NOMO-1 (cell line): ENCODE measurements around the gene KCNQ1.

ENCODE experiments used
- DNase-seq, 2 experiments: peaks; one replicate each; lab custom pipeline; 2025; ENCODE audit not compliant: unreplicated experiment in 2 of 2; lab: John Stamatoyannopoulos, UW

The KCNQ1 gene

DNA sequence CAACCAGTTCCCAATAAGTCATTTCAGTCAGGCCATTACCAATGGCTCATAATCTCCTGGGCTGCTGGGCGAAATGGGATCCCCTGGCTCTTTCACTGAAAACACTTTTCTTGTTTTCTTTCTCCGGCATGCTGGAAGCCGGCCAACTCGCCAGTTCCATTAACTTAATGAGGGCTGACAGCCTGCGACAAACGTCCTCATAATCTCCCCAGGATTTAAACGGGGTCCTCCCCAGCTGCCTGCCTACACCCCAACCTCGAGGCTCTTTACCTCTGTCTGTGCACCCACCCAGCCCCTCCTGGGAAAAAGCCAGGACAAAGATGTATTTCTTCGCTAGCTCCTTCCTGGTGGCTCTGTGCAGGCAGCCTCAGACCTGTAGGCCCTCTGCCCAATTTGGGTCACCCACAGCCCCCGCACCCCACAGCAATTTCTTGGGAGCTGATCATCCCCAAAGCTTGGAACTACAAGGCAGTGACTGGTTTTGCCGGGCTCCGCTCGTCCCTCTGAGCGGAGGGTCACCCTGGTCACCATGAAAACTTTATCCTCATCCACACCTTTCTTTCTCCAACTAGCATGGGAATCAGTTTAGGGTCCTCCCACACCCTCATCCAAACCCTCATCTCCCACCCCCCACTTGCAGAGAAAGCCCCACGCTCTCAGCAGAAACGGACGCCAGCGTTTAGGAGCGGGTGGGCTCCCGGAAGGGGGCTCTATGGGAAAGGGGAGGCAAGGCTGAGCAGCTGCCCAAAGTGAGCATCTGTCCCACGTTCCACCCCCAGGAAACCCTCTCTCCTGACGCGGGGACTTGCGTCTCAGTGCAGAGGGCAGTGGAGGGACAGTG is 306.1 kb downstream of the KCNQ1 start:
- DNase-seq: no peak

DNA sequence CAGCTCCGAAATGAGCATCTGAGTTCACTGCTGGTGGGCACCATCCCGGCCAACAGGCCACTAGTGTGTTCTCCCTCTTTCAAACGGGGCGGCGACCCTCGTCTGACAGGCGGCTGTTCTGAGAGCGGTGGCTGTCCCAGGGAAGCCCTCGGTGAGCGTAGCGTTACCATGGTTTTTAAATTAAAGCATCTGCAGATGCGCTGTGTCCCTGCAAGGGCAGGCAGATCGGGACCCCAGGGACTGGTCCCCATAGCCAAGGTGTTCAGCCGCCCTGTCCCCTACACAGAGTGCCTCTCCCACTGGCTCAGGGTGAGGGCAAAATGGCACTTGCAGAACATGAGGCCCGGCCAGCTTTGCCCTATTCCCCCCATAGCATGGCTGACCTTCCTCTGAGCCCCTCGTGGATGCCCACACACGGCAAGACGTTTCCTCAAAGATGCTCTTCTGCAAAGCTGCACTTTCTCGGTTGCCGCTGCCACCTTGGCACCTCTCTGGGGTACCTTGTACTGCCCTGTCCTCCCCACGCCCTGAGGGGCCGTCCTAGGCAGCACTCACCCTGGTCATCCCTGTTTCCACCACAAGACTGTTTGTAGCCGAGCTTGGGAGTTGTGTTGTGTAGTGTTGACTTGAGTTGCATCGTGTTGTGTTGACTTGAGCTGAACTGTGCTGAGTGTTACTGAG is 306.9 kb downstream of the KCNQ1 start:
- DNase-seq: no peak

GRCh38 chr11:2752204-2752770 is 307.5 kb downstream of the KCNQ1 start:
- no peak for DNase-seq

DNA sequence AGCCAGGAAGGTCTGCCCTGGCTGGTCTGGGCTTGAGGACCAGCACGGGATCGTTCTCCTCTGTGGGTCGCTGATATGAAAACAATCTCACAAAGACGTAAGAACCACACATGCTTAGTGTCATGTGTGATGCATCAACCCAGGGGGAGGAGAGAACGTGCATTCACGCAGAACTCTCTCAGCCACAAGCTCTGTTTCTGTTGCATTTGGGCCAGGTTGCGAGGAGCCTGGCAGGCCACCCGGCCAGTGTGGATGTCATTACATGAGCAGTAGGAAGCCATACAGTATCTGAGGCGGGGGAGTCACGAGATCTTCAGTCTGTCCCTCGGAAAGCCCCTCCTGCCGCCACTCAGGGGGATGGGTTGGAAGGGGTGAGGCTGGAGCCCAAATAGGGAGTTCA is 308.1 kb downstream of the KCNQ1 start:
- DNase-seq: no peak

DNA sequence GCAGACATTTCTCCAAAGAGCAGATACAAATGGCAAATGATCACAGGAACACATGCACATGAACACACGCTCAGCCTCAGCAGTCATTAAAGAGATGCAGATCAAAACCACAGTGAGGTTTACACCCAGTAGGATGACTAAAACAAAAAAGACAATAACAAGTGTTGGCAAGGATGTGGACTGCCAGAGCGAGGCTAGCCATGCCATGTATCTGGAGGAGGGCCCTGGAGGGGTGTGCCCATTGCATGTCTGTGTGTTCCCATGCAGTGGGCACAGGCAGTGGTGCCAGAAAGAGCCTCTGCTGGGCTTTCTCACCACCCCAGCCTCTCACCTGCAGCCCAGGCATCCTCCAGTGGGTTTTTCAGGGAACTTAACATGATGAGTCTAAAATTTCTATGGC is 309.2 kb downstream of the KCNQ1 start:
- no peak for DNase-seq

DNA sequence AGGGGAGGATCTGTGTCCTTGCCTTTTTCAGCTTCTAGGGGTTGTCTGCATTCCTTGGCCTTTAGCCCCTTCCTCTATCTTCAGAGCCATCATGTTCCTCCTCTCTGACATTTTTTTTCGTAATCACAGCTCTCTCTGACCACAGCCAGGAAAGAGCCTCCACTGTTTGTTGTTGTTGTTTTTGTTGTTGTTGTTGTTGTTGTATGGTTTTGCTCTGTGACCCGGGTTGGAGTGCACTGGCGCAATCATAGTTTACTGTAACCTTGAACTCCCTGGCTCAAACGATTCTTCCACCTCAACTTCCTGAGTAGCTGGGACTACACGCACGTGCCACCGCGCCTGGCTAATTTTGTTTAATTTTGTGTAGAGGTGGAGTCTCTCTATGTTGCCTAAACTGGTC is 310.3 kb downstream of the KCNQ1 start:
- DNase-seq: no peak

DNA sequence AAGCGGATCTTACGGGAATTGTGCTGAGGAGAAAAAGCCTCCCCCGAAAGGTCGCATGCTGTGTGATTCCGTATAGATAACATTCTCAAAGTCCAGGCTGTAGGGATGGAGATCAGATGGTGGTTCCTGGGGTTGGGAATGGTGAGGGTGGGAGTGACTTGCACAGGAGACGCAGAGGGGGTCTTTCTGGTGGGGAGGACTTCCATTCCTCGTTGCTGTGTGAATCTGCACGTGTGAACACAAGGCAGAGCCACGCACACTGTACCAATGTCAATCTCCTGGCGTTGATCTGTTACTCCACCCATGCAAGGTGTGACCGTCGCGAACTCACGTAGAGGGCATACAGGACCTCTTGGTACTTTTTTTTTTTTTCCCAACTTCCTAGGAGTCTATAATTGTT is 313.9 kb downstream of the KCNQ1 start:
- DNase-seq: no peak

- no peak for DNase-seq
Measured at GRCh38 chr11:2759228-2760195, 314.7 kb downstream of the KCNQ1 start.

DNA sequence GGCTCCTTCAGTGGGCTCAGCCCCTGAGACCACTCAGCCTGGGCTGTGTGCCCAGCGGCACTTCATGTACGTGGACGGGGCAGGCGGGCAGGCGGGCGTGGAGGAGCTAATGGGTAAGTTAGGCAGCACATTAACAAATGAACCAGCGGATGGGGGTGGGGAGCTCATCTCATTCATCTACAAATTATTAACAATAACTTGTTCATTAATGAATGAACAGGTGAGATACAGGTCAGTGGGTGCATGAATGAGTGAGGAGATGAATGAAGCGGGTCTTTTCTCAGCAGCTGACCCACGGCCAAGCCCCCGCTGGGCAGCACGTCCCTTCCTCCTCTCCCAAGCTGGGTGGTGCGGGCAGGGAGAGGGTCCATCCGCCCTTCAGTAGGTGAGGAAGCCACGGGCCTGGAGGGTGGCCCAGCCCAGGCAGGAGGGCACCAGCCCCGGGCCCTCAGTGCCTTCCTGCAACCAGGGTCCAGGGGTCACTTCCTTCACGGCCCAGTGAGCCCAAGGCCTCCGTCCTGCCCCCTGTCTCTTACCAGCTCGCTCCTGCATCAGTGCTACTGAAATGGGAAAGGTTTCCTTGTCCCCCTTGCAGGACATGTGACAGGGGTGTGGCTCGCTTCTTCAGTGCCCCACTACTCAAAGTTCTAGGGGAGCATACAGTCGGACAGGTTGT is 315.5 kb downstream of the KCNQ1 start:
- DNase-seq: no peak

GRCh38 chr11:2761131-2762030 is 316.6 kb downstream of the KCNQ1 start:
- DNase-seq: no peak

- DNase-seq: no peak
Measured at GRCh38 chr11:2762031-2762380, 317.2 kb downstream of the KCNQ1 start.

- no peak for DNase-seq
Measured at GRCh38 chr11:2762451-2762850, 317.6 kb downstream of the KCNQ1 start.

DNA sequence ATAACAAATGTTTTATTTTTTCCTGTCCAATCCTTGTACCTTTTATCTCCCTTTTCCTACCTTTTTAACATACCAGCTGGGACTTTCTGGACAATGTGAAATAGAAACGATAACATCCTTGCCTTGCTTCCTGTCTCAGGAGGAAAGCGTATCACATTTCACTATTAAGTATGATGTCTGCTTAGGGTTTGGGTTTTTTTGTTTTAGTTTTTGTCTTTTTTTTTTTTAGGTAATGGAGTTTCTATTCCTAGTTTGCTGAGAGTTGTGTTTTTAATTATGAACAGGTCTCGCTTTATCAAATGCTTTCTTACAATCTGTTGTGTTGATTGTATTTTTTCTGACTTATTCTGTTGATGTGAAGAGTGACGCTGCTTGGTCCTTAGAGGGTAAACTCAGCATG is 319.2 kb downstream of the KCNQ1 start:
- DNase-seq: no peak

- no peak for DNase-seq
Measured at GRCh38 chr11:2765491-2765890, 320.7 kb downstream of the KCNQ1 start.

DNA sequence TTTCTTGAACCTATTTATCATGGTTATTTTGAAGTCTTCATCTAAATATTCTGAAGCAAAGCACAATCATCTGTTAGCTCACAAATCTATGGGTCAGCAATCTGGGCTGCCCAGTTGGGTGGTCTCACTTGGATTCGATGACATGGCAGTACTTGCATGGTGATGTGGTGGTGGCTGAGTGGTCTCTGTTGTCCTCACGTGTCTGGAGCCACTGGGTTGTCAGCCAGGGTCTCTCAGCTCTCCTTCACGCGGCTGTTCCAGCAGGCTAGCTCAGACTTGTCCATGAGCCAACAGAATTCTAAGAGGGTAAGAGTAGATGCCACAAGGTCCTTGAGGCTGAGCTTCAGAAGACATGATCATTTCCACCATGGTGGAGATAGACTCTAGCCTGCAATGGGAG is 321.4 kb downstream of the KCNQ1 start:
- no peak for DNase-seq

- DNase-seq: no peak
Measured at GRCh38 chr11:2767071-2767470, 322.3 kb downstream of the KCNQ1 start.

DNA sequence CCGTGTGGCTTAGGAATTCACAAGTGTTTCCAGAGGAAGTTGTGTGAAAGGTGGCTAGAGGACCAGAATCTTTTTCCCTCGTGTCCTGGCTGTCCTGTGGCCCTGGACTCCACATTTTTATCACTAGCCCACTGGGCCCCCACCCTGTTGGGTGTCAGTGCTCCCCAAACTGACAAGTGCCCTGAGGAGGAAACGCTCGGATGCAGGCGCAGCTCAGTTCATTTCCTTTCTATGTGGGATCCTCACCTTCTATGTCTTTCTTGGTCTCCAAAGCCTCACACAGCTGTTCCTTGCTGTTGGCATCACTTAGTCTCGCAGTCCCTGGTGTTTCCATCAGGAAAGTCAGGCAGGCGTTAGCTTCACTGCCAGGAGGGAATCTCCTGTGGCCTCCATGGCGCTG is 323.0 kb downstream of the KCNQ1 start:
- DNase-seq: no peak

DNA sequence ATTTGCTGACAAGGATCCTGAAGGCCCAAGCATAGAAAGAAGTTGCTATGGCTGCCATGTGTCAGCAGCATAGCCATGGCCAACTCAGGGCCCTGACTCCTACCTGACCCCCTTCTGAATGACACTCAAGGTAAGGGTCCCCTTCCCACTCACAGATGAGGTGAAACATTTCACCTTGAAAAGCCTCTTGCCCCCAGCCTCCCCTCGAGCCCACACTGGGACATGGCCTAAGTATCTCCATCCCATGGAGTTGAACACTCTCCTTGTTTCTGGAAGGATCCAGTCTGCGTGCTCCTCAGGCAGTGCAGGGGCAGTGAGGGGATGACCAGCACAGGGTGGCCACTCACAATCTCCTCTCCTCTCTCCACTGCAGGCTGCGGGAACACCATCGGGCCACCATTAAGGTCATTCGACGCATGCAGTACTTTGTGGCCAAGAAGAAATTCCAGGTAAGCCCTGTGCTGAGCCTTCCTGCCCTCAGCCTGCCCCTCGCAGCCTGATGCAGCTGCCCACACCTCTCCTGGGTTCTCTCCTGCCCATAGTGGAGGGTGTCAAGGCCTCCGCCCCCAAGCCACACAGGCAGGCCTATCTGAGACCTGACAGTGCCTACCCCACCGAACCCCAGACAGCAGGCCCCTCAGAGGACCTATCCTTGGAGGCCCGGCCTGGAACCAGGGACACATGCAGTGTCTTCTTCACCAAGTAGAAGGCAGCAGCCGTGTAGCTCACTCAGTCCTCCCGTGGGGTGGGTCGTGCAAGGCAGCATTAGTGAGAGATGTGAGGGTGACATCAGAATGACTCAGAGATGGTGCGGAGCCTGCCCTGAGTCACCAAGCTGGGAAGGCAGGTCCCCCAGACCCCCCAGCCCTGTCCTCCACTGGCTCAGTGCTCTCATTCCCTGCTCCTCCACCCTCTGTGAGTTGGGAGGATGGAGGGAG is 323.9 kb downstream of the KCNQ1 start:
- no peak for DNase-seq
